WERI-Rb-1 (cell line): ENCODE data around the gene RPS6KA4.

Source experiments
- DNase-seq: peaks from one replicate; pipeline ENCODE4 v3.0.0-alpha.2; 2020
- H3K27ac ChIP-seq: fragments of 250-450 bp; sonication (Bioruptor Pico); 2 replicates; pipeline ENCODE4 v1.5.1; 2020; ENCODE audit warnings: mild to moderate bottlenecking, moderate library complexity
- H3K27me3 ChIP-seq: fragments of 250-450 bp; sonication (Bioruptor Pico); 2 replicates; pipeline ENCODE4 v1.5.1; 2021; ENCODE audit warnings: mild to moderate bottlenecking, low read depth, moderate library complexity; ENCODE audit not compliant: insufficient read depth, severe bottlenecking
- H3K36me3 ChIP-seq: fragments of 250-450 bp; sonication (Bioruptor Pico); 2 replicates; pipeline ENCODE4 v1.5.1; 2020; ENCODE audit warnings: mild to moderate bottlenecking, moderate library complexity
- H3K4me3 ChIP-seq: 2 replicates; pipeline ENCODE4 v1.5.1; 2011; ENCODE audit warnings: low read depth, mild to moderate bottlenecking, control low read depth, low read length
- H3K9me3 ChIP-seq: fragments of 250-450 bp; sonication (Bioruptor Pico); 2 replicates; pipeline ENCODE4 v1.5.1; 2021; ENCODE audit warnings: mild to moderate bottlenecking, moderate library complexity; ENCODE audit not compliant: severe bottlenecking
- TF ChIP-seq, protein P1 (sequence below): IDR thresholded peaks from 2 replicates; pipeline ENCODE4 v1.5.1; 2011; ENCODE audit warnings: low read depth, mild to moderate bottlenecking, control low read depth, inconsistent platforms, low read length

The RPS6KA4 gene

DNA sequence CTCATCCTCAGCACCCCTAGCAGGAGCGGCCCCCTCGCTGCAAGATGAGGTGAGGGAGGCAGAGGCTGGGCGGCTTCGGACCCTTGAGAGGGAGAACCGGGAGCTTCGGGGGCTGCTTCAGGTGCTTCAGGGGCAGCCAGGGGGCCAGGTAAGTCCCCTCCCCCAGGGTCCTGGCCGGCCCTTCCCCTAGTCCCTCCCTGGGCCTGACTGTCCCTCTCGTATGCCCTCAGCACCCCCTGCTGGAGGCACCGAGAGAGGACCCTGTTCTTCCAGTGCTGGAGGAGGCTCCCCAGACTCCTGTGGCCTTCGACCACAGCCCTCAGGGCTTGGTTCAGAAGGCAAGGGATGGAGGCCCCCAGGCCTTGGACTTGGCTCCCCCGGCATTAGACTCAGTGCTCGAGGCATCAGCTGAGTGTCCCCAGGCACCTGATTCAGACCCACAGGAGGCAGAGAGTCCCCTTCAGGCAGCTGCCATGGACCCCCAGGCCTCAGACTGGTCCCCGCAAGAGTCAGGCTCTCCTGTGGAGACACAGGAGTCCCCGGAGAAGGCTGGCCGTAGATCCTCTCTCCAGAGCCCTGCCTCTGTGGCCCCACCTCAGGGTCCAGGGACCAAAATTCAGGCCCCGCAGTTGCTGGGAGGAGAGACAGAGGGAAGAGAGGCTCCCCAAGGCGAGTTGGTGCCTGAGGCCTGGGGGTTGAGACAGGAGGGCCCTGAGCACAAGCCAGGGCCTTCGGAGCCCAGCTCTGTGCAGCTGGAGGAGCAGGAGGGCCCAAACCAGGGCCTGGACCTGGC is 15.0 kb upstream of the RPS6KA4 start:
- TF ChIP-seq, protein P1, sequence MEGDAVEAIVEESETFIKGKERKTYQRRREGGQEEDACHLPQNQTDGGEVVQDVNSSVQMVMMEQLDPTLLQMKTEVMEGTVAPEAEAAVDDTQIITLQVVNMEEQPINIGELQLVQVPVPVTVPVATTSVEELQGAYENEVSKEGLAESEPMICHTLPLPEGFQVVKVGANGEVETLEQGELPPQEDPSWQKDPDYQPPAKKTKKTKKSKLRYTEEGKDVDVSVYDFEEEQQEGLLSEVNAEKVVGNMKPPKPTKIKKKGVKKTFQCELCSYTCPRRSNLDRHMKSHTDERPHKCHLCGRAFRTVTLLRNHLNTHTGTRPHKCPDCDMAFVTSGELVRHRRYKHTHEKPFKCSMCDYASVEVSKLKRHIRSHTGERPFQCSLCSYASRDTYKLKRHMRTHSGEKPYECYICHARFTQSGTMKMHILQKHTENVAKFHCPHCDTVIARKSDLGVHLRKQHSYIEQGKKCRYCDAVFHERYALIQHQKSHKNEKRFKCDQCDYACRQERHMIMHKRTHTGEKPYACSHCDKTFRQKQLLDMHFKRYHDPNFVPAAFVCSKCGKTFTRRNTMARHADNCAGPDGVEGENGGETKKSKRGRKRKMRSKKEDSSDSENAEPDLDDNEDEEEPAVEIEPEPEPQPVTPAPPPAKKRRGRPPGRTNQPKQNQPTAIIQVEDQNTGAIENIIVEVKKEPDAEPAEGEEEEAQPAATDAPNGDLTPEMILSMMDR = peak; percentile 87
- H3K9me3 ChIP-seq = no peaks in the 10 kb centered on the region
- no peak overlapping the region for H3K4me3 ChIP-seq
- no peaks in the 10 kb centered on the region for H3K36me3 ChIP-seq
- peak overlapping the region; percentile 28 for H3K27ac ChIP-seq
- DNase-seq = peak; percentile 80
- H3K27me3 ChIP-seq = no peaks in the 10 kb centered on the region

DNA sequence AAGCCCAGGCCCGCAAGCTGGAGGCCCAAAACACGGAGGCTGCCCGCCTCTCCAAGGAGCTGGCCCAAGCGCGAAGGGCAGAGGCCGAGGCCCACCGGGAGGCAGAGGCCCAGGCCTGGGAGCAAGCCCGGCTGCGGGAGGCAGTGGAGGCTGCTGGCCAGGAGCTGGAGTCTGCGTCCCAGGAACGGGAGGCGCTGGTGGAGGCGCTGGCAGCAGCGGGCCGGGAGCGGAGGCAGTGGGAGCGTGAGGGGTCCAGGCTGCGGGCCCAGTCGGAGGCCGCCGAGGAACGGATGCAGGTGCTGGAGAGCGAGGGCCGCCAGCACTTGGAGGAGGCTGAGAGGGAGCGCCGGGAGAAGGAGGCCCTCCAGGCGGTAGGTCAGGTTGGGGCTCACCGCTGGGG is 14.2 kb upstream of the RPS6KA4 start:
- TF ChIP-seq, protein P1 = no peak
- no peaks in the 10 kb centered on the region for H3K36me3 ChIP-seq
- H3K4me3 ChIP-seq = no peak overlapping the region
- no peaks in the 10 kb centered on the region for H3K27me3 ChIP-seq
- H3K9me3 ChIP-seq = no peaks in the 10 kb centered on the region
- DNase-seq = no peak
- H3K27ac ChIP-seq = no peak overlapping the region

DNA sequence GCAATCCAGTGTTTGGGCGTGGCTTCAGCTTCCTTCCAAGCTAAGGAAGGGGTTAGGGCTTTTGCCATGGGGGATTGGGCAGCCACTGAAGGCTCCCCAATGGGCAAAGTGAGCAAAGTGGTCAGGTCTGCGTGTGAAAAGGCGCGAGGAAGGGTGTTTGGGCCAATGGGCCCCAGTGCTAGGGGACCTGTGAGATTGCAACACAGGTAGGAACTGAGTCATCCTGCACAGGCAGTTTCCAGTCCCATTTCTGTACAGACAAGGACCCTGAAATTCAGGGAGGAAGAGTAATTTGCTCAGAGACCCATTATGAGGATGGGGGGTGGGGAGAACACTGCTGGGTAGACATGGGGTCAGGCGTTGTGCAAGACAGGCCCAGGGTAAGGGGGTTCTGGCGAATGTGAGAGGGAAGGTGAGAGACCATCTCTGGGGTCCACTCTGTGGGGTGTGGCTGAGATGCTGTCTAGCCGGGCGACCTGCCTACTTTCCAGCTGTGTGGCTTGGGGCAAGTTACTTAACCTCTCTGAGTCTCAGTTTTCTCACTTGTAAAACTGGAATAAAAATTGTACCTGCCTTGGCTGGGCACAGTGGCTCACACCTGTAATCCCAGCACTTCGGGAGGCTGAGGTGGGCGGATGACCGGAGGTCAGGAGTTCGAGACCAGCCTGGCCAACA is 11.6 kb upstream of the RPS6KA4 start:
- TF ChIP-seq, protein P1 = no peak
- Histone ChIP-seq H3K9me3 (no peaks in the 10 kb centered on the region), H3K36me3 (no peaks in the 10 kb centered on the region), H3K27me3 (no peaks in the 10 kb centered on the region), H3K4me3 (no peak overlapping the region), H3K27ac (no peak overlapping the region)
- no peak for DNase-seq

DNA sequence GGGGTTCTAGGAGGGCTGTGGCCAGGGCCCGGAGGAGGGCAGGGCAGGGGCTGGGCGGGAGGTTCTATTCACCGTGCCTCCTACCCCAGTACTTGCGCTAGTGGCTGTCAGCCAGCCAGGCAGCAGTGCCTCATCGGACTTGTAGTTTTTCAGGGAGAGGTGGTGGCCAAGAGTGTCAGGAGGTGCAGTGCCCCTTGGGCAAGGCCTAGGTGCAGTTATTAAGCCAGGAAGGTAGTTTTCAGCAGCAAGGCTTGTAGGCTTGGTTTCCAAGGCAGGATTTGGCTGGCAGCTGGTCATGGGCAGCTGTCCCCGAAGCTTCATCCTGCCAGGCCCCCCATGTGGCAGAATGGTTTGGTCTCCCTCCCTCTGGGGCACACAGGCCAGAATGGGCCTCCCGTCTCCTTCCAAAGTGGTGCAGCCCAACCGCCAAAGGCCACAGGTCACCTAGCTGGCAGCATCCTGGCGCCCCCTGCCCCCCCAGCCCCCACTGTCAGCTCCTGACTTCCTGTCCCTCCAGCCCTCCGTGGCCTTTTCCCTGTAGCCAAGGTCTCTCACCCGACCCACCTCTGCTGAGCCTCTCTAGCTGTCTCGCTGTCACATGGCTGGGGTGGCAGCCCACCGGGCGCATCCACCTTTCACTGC is 10.5 kb upstream of the RPS6KA4 start:
- Histone ChIP-seq H3K4me3 (no peak overlapping the region), H3K36me3 (no peaks in the 10 kb centered on the region), H3K27me3 (no peaks in the 10 kb centered on the region), H3K9me3 (no peaks in the 10 kb centered on the region), H3K27ac (no peak overlapping the region)
- peak; percentile 11 for DNase-seq
- TF ChIP-seq, protein P1 = no peak

DNA sequence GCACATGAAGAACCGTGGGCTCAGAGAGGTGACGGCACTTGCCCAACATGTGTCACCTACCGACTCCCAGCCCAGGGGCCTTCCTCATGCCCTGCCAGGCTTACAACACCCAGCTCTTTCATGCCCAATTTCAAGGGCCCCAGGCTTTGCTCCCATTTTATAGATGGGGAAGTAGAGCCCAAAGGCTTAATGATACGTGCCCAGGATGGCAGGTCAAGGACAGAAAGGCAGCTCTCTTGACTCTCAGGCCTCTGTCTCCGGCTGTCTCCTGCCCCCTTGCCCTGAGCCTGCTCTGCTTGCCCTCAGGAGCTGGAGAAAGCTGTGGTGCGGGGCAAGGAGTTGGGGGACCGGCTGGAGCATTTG is 10.0 kb upstream of the RPS6KA4 start:
- TF ChIP-seq, protein P1 = no peak
- no peaks in the 10 kb centered on the region for H3K27me3 ChIP-seq
- H3K36me3 ChIP-seq = no peaks in the 10 kb centered on the region
- no peak overlapping the region for H3K4me3 ChIP-seq
- no peak overlapping the region for H3K27ac ChIP-seq
- no peak for DNase-seq
- H3K9me3 ChIP-seq = no peaks in the 10 kb centered on the region
